GM19238 (cell line): ENCODE data around the gene IGFBP7.
"Not testable (repeated sequence)": the region's sequence is repeated elsewhere in the genome, so short reads cannot be mapped to it uniquely, and the experiment has no call there.

Experiments
- DNase-seq: peaks from one replicate; pipeline ENCODE4 v3.0.0; 2011; ENCODE audit warnings: low spot score; ENCODE audit not compliant: insufficient read length

Gene IGFBP7

GRCh38 chr4:57075367-57075766 is 34.8 kb downstream of the IGFBP7 start:
- no peak for DNase-seq

DNA sequence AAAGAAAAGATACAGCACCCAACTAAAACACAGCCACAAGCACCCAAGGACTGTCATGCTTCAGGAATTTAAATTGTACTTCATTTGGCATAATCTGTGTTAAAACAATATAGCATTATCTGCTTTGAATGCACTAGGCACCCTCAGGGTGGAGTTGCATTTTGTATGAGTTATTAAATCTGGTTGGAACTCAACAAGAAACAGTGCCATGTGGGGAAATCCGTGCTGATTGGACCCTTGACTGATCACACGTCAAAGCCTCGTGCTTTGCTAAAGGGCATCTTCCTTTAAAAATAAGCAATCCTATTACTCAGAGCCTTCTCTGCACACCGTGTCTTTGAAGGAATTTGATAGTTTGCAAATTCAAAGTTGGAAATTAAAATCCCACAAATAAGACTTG is 35.4 kb downstream of the IGFBP7 start:
- DNase-seq = no peak

- DNase-seq = no peak
These were observed 36.6 kb downstream of the IGFBP7 start for GRCh38 chr4:57073559-57073958.

DNA sequence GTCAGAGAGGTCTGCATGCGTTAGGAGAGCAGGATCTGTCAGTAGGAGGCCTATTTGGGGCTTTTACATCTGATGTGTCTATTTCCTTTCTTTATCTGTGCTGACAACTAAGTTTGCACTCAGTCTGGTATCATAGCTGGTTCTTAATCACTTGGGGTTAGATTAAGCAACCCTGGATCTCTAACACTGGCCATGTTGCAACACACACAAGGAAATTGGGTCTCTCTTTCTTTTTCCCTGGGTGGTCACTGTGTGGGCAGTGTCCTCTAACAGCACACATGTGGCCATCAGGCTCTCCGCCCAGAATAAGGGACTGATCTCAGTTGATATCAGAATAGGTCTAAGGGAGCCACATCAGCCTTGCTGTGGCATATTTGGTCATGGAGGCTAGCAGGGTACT is 38.9 kb downstream of the IGFBP7 start:
- DNase-seq = no peak

DNA sequence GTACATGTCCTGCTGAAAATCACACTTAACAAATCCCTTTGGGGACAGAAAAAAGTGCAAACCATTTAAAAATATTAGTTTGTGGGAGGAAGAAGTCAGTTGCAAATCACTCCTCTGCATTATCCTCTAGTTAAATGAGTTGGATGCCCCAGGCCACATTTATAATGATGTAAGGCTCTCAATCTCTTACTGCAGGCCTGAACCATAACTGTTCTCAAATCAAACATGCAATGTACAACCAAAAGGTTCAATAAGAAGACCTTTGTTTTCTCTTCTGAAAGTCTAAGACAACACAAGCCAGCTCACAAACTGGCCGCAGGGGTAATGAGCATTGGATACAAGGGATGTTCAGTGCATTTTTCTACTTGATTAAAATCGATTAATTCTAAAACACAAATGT is 39.7 kb downstream of the IGFBP7 start:
- DNase-seq = no peak

DNA sequence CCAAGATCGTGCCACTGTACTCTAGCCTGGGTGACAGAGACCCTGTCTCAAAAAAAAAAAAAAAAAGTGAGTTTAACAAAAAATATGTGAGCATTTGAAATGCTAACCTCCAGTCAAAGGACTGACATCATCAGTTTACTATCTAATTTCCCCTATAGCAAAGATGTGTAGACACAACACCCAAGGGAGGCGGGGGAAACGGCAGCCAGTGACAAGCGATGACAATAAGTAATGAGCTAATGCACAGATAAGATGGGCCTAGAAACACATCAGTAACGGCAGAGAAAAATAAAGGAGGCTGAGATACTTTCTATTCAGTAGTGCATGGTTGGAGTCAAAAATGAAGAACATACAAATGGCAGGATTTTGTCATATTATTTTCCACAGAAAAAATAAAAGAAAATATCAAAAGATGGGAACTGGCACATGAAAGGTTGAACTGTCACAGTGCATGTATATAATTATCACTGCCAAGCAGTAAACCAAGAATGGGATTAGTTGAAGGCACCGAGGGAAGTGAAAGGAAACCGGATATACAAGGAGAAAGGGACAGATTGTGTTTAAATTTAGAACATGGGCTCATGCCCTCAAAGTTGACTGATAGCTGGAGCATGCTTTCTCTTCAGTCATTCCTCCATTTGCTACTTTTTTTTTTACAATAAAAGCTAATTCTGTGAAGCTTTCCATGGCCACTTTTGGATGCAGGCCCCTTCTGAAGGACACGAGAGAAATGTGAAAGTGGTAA is 41.8 kb downstream of the IGFBP7 start:
- no peak for DNase-seq

GRCh38 chr4:57065730-57066482 is 44.3 kb downstream of the IGFBP7 start:
- DNase-seq = no peak

DNA sequence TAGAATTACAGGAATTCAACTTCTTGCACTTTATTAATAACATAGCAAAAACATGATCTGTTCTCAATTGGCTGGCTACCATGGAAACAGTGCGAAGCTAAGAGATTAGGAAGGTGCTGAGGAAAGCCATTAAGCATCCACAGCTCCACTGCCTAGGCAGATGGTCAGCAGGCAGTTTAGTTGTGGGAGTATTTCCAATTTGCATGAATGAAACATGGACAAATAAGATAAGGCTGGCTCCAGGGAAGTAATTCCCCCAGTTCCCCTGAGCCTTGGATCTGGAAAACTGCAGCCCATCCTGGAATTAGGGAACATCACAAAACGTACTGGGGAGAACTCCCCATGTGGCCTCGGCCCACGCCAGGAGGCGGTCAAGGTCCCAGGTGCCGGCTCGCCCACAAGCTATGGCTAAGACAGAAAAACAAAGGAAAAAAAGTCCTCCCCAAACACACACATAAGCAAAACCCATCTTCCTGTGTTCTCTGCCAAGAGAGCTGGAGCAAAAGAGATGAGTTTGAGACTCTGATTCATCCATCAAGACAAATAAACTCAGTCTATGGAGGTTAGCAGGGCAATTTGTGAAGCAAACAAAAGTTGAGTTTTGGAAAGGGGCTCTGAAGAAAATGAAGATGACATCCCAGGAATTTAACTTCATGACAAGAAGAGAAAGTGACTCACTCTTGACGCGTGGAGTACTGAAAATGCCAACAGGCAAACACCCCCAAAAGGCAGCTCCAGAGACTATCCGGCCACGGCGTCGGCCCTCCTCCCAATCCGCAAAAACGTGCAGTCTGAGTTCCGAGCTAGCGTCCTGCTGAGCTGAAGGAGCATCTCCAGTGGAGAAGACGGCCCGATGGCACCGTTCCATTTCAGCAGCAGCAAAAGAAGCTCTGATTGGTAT is 45.1 kb downstream of the IGFBP7 start:
- DNase-seq = no peak

DNA sequence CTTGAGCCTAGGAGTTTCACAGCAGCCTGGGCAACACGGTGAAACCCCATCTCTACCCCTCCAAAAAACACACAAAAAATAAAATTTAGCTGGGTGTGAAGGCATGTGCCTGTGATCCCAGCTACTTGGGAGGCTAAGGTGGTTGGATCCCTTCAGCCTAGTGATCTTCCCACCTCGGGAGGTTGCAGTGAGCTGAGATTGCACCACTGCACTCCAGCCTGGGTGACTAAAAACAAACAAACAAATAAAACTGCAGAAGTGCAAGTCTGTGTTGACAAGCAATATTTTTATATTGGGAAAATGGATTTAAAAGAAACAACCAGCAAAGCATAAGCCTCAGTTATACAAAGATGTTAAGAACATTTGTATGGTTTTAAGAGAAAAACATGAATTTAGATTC is 46.1 kb downstream of the IGFBP7 start:
- DNase-seq = no peak

GRCh38 chr4:57063518-57063917 is 46.7 kb downstream of the IGFBP7 start:
- DNase-seq = no peak

- DNase-seq = no peak
These were observed 48.8 kb downstream of the IGFBP7 start for GRCh38 chr4:57061395-57061794.

DNA sequence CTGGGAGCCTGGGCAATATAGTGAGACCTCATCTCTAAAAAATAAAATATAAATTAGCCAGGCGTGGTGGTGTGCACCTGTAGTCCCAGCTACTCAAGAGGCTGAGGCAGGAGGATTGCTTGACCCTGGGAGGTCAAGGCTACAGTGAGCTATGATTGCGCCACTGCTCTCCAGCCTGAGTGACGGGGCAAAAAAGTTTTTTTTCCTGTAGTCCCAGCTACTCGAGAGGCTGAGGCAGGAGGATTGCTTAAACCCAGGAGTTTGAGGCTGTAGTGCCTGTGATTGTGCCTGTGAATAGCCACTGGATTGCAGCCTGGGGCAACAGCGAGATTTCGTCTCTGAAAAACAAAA is 49.5 kb downstream of the IGFBP7 start:
- DNase-seq = not testable (repeated sequence)

DNA sequence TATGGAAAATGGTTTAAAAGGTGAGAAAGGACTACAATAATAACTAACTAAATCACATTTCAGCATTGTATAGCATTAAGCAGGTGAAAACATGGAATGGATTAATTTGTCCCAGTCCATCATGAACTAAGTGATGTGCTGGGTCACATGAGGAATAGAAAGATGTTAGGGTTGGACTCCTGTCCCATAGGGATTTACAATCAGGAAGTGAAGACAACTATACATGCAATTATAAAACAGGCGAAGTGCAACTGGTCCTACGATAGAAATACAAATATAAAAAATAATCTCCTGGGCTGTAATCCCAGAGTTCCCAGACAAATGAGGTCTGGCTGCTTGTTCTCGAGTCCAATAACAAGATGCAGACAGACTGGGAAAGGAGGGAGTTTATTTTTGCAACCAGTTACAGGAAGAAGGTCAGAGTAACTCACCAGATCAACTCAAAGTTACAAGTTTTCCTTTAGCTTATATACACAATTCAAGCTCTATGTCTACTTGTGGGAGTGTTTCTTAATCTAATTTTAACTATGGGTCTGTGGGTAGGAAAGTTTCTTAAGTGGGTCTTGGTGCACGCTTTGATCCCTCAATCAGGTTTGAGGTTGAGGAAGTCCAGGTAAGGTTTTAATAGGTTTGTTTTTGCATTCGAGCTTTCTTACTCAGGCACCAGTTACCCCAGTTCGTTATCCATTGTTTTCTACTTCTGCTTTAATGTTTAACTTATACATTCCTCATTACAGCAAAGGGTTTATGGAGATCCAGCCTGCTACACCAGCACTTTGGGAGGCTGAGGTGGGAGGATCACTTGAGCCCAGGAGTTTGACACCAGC is 50.1 kb downstream of the IGFBP7 start:
- DNase-seq = no peak

- DNase-seq = no peak
These were observed 54.3 kb downstream of the IGFBP7 start for GRCh38 chr4:57055886-57056285.

DNA sequence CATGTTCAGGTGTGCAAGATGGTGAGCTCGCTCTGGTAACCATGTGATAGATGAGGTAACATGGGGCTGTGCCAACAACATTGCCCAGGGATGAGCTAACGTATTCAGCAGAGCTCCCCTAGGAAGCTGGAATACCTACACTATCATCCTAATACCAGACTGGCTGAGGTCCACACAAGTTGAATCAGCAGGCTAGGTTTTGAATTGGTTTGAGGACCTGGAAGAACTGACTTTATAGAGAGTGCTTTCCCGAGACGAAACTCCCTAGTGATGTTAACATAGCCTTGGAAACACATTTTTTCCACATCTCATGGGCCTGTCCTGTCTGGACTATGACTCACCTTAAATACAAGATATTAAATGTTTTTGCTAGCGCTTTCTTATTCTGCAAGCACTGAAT is 56.7 kb downstream of the IGFBP7 start:
- DNase-seq = no peak

GRCh38 chr4:57051524-57051923 is 58.7 kb downstream of the IGFBP7 start:
- no peak for DNase-seq

DNA sequence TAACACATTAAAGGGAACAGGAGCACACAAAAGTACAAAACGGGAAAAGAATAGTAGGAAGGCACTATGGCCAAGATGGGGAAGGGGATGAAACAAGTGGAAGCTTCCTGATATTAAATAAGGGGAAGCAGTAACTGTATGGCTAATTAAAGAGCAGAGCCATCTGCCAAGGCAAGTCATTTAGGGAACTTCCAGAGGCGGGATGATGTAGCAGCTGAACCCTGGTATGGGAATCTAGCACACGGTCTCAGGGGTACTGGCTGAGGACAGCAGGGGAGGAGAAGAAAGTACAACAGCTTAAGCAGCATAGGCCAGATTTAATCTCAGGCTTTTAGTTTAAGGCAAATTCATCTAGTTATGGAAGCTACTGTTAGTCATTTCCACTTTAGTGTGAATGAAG is 59.1 kb downstream of the IGFBP7 start:
- no peak for DNase-seq

DNA sequence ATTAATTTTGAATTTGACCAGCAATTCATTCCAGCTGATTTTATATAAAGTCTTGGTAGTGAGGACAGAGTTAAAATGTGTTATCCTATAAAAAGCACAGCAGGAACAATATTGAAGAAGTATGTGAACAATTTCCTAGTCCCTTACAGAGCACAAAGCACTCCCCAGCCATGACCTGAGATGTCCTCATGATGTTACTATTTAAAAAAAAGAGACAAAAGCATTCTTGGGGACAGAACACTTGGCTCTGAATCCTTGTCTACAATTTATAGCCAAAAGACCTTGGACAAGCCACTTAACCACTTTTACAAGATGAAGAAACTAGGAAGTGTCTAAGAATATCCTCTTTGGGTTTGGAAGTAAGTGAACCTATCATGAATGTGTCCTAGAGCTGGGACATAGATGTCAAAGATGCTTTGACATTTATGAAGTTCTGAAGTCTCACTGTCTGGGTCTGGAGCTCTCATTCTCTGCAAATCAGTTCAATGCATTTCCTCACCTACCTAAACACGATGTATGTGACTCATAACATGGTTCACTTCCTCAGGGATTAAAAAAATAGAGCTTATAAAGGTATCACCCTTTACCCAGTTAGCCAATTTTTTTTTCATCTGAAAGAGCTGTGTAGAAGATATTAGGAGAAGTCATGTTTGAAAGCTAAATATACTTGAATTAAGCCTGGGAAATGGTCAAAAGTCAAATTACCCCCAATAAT is 61.4 kb downstream of the IGFBP7 start:
- DNase-seq = no peak

GRCh38 chr4:57047046-57047445 is 63.1 kb downstream of the IGFBP7 start:
- not testable (repeated sequence) for DNase-seq

DNA sequence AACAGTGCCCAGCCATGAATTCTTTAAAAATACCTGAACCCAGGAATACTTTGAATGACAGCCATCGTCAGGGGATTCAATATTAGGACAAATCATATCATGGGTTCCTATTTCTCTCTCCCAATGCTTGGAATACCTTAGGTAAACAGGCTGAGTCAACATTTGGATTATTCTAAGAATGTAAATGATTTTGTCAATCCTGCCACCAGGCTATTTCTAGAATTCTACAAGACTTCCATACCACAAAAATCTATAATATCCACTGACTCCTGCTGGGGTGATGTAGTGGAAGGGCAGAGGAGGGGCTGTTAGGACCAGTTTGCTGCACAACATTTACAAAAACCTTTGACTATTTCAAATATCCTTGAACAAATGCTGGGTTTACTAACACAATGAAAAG is 65.2 kb downstream of the IGFBP7 start:
- no peak for DNase-seq

DNA sequence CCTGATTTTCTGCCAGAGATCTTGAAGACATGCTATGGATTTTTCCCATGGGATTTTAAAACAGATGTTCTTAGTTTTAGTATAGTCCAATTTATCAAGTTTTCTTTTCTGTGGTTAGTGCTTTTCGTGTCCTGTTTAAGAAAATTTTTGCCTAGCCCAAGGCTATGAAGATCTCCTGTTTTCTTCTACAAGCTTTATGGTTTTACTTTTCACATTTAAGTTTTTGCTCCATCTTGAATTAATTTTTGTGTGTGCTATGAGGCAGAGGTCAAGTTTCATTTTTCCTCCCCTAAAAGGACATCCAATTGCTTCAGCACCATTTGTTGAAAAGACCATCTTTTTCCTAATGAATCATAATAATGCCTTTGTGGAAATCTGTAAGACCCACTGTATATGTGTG is 65.9 kb downstream of the IGFBP7 start:
- DNase-seq = no peak
